TTC549 (cell line): ENCODE data around the gene GPR12.
"Not testable (repeated sequence)": the region's sequence is repeated elsewhere in the genome, so short reads cannot be mapped to it uniquely, and the experiment has no call there.

Source experiments
- FAIRE-seq: peaks from 2 replicates; lab custom pipeline; 2012; peaks lifted over from hg19 to GRCh38; lab: Jason Lieb, UNC

Gene GPR12

DNA sequence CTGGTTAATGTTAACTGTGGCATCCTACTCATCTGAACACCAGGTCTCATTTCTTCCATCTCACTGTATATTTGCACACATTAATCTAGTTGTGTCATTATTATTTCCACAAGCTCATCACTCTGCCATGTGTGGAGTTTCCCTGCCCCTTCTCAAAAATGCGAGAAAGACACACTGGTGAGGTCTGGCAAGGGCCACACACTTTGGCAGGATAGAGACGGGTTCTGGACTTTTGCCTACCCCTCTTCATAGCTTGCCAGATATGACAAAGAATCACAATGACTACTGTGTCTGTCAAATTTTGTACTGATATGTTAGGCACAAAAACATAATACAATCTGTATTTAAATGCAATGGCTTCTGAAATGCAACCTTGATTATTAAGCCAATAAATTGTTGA is 12.9 kb downstream of the GPR12 start:
- no peak for FAIRE-seq

DNA sequence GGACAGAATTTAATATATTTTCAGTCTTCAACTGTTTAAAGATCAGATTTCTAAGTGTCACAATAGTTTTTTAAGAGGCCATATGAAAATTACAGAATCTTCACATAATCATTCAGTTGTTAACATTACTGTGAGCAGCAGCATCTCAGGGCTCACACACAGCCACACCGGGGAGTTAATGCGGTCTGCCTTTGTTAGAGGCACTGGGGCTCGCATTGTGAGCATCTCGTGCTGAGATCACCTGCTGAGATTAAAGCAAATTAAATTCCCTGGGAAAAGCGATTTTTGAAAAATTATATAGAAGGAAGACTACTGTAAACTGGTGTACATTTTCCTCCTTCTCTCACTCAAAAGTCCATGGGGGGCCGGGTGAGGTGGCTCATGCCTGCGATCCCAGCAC is 16.6 kb downstream of the GPR12 start:
- no peak for FAIRE-seq

DNA sequence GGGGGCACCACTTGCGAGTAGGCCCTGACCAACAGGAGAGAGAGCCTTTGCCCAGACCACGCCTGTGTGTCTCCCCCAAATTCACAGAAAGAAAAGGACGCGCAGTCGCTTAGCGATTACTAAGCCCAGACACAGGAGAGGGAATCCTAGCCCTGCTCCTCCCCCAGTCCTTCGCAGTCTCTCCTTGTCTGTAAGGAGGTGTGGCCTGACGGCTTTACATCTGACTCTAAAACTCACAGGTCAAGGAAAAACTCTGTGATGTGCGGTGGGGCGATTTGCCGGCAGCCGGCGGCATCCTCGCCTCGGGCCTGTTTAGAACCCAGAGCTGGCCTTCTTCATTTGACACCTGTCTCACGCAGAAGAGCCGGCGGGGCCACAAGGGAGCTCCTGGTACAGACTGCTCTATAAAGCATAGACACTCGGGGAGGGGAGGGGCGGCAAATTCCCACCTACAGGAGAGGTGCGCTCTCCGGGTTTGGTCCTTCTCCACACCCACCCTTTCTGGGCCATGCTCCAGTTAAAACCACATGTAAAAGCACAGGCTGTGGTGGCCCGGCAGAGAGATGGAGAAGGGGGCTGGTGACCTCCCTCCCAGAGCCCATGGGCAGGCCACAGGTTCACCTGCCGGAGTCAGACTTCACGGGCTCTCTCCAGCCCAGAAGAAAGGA is 17.8 kb downstream of the GPR12 start:
- FAIRE-seq = no peak

DNA sequence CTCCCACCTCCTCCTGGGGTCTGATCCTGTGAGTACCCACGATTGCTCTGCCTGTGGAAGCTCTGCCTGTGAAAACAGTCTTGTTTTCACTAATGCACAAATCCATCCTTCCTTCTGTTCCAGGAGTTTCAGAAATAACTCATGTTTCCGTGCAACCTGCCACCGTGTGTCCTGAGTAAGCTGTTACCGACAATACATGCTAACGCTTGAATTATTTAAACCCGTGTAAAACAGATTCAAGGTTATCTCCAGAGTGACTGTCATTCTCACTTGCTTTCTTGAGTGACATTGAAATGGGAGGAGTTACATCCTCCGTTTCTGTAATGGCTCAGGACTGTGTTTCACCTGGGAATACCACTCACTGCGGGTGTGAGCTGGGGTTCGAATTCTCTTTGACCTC is 24.9 kb downstream of the GPR12 start:
- FAIRE-seq = no peak

DNA sequence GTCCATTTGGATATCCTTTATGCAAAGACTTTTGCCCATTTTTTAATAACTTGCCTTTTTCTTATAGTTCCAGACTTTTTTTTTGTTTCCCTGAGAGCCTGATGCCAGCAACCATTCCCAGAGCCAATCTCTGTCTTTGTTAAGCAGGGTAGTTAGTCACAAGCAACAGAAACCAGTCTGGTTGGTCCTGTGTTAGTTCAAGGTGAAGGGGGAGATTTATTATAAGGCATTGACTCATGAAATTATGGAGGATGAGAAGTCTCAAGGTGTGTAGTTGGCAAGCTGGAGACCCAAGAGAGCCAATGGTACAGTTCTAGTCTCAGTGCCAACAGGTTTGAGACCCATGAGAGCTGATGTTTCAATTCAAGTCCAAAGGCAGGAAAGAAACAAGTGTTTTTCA is 33.0 kb downstream of the GPR12 start:
- no peak for FAIRE-seq

DNA sequence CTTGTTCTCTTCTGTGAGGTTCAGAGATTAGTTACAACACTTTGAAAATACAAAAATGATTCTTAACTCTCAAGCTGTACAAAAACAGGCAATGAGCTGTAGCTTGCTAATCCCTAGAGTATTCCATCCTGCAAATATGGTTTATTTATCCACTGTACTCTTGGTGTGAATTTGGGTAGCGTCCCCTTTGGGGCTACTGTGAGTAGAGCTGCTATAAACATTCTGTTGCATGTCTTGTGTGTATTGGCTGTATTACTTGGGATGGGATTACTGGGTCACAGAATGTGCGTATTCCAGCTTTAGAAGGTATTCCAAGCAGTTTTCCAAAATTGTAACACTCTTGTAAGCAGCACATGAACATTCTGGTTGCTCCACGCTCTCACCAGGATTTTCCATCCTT is 33.5 kb downstream of the GPR12 start:
- FAIRE-seq = no peak

DNA sequence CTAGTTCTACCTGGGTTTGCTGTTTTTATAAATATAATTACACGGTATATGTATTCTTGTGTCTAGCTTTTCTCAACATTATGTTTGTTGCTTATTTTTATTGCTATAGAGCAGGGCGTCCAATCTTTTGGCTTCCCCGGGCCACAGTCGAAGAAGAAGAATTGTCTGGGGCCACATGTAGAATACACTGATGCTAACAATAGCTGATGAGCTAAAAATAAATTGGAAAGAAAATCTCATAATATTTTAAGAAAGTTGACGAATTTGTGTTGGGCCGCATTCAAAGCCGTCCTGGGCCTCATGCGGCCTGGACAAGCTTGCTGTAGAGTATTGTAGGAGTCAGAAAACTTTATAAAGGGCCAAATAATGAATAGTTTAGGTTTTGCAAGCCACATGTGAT is 33.9 kb downstream of the GPR12 start:
- FAIRE-seq = no peak

DNA sequence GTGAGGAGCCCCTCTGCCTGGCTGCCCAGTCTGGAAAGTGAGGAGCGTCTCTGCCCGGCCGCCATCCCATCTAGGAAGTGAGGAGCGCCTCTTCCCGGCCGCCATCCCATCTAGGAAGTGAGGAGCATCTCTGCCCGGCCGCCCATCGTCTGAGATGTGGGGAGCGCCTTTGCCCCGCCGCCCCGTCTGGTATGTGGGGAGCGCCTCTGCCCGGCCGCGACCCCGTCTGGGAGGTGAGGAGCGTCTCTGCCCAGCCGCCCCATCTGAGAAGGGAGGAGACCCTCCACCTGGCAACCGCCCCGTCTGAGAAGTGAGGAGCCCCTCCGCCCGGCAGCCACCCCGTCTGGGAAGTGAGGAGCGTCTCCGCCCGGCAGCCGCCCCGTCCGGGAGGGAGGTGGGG is 37.0 kb downstream of the GPR12 start:
- FAIRE-seq = not testable (repeated sequence)

DNA sequence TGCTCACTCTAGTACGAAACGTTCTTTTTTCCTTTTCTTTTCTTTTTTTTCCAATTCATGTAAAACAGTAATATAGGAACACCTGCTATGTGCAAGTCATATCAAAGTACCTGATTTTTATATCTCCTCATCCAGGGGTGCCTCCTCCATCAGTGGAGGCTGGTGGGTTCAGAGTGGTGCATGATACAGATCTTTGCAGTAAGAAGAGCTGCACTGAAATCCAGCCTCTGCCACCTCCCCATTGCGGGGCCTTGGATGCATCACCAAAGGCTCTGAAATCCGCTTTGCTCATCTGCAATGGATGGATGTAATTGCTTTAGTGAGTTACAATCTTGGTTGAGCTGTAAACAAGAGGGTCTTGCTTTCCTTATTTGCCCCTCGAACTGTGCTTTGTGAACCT is 38.3 kb downstream of the GPR12 start:
- no peak for FAIRE-seq

DNA sequence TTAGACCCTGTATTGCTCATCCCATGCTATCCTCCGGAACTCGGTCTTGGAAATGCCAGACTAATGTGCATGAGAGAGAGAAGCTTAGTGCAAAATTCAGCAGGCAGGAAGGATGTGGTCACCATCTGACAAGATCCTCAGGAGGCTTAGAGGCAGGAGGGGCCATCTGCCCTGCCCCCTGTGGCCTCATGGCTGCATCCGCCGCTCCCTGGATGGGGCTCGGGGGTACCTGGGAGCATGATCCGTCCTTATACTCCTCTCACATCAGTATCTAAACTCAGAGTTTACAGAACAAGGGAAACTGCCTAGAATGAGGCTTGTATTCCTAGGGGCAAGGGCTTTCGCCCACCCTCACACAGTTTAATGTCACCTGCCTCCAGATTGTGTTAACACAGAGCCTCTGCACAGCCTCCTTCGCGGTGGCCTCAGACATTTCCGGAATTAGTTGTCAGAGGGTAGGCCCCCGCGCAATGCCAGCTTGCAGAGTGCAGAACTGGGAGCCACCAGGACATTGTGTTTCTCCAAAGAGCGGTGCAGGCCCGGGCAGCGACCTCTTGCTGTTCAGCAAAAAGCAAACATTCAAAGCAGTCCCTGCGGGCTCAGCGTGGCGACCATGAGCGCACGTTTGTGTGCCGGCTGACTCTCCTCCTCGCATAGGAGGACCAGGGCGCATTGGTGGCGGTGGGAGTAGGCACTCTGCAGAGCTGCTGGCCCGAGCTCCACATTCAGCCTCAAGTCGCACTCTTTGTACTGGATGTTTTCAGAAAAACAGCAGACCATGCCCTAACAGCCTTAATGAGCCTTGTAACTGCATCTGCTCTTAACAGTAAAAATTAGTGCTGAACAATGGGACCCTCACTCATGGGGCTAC is 39.1 kb downstream of the GPR12 start:
- FAIRE-seq = no peak

DNA sequence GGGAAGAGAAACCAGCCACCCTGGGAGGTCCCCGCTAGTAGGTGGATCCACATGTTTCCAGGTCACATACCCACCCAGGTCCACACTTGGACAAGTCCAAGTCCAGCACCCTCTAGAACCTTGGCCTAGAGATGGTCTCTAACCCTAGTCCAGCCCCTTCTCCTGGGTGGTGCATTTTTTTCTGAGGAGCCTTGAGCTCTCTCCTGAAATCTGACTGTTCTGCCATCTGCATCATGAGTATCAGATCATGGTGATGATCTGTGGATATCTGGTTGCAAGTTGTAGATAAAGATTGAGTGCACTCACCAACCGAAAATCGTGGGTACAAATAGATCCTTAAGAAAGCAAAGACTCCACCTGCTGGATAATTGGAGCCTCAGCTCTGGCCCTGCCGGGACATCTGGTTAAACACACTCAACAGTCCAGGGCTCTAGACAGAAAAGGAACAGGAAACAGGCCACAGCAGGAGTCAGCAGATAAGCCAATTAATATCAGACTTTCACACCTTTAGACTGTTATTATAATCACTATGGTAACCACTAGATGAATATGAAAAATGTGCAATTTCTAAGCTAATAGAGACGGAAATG is 41.1 kb downstream of the GPR12 start:
- FAIRE-seq = no peak

DNA sequence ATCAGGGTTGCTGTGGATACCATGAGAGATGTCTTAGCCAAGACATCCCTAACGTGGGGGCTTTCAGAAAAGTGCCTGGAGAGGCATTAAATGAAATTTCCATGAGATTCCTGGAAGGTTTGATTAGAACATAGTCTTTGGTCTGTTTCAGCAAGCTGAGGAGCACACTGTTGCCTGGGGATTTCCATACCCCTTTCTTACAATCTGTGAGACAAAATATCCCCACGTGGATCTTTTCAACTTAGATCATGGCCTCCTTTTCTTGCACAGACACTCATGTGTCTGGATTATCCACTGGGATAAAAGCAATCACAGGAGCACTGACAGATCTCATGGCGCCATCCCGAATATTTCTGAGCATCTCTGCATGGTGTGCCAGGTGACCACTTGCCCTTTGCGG is 41.7 kb downstream of the GPR12 start:
- no peak for FAIRE-seq

DNA sequence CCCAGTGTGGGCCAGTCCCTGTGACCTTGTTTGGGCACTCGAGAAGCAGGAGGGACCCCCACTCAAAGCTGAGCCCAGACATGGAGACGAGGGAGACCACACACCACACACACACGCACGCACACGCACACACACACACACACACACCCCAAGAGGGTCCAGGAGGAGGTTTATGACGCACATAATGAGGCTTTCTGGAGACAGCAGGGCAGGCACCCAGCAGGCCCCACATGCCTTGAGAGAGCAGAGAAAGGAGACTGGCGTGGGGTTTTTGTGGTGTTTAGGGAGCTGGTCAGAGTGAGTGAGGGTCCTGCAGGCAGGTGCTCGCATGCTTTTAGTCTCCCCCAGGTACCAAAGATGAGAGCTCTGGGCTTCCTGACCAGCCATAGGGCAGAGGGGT is 42.4 kb downstream of the GPR12 start:
- no peak for FAIRE-seq

DNA sequence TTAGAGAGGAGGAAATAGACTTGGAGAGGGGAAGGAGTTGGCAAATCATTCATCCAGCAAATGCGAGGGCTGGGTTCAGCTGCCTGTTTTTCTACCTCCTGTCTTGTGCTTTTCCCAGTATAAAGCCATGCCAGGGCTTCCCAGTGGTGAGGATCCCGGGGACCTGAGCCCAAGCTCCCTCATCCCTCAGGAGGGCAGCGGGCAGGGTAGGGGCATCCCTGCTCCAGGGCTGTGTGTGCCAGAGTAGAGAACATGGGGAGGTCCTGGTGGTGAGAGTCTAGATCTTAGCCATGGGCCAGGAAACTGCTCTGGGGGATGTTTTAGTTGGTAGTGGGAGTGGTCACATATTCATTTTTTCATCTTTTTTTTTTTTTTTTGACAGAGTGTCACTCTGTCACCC is 43.6 kb downstream of the GPR12 start:
- FAIRE-seq = no peak

DNA sequence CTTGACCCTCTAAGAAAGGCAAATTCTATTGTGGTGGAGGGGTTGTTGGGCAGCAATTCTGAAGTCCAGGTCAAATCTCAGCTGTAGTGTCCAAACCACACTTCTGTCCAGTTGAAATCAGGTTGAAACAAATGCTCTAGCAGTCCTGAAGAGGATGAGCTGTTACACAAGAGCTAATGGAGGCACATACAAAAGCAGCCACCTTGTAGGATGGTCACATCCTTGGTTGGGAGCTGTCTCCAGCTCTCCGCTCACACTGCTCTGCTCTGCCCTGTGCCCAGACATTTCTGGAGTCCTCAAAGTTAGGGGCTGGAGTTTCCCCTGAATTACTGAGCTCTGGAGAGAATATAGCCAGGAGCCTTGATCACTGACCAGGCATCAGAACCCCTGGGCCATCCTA is 47.2 kb downstream of the GPR12 start:
- no peak for FAIRE-seq

DNA sequence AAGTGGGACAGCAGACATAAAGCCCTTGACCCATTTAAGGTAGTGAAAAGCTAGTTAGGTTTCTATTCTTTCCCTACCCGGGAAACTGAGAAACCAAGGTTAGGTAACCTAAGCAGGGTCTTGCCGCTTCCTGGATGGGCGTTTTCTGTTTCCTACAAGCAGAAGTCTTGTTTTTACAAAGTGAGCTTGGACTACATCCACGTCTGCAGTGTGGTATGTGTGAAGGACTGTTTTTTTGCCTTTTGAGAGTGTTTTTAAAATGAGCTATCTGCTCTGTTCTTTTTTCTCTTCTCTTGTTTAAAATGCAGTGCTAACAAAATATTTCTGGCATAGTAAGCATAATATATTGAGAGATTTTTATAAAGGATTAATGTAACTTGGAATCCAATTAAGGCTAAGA is 49.4 kb downstream of the GPR12 start:
- no peak for FAIRE-seq

DNA sequence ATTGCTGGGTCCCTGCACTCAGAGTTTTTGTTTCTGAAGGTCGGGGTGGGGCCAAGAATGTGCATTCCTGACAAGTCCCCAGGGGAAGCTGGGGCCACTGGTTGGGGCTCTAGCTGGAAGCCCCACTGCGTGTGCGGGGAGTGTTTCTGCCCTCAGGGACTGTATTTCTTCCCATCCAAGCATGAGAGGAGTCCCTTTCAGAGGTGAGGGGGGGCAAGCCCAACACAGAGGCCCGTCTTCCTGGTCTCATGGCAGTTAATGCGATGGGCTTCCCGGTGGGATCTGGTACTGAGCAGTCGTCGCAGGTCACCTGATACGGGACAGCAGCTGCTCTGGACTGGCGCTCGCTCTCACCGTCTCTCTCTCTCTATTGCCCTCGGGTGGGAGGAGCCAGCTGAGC is 50.4 kb downstream of the GPR12 start:
- FAIRE-seq = no peak

DNA sequence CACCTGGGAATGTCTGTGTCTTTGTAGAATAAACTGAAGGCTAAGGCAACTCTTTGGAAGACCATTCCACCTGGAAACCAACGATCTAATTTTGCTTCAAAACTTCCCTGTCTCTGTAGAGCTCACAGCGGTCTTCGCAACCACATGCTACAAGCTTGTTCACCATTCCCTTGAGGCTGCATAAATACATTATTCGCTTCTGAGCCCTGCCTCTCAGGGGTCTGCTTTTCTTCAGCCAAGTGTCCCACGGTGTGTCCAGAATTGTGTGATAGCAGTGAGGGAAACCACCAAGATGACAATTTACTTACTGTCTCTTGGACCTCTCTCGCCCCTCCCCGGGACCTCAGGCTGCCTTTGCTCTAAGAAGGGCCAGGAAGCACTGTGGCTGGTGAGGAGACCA is 51.1 kb downstream of the GPR12 start:
- no peak for FAIRE-seq

DNA sequence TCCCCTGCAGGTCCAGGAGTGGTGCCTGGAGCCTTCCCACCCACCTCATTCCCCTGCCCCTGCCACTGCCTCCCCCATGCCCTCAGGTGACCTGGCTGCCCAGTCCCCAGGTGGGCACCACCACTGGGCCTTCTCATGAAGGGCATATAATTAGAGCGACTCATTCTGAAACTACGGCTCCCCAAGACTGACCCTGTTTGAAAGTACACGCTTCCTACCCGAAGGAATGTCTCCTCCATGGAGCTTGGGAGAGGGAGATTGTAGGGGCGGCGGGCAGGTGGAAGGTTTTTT is 52.6 kb downstream of the GPR12 start:
- FAIRE-seq = no peak

DNA sequence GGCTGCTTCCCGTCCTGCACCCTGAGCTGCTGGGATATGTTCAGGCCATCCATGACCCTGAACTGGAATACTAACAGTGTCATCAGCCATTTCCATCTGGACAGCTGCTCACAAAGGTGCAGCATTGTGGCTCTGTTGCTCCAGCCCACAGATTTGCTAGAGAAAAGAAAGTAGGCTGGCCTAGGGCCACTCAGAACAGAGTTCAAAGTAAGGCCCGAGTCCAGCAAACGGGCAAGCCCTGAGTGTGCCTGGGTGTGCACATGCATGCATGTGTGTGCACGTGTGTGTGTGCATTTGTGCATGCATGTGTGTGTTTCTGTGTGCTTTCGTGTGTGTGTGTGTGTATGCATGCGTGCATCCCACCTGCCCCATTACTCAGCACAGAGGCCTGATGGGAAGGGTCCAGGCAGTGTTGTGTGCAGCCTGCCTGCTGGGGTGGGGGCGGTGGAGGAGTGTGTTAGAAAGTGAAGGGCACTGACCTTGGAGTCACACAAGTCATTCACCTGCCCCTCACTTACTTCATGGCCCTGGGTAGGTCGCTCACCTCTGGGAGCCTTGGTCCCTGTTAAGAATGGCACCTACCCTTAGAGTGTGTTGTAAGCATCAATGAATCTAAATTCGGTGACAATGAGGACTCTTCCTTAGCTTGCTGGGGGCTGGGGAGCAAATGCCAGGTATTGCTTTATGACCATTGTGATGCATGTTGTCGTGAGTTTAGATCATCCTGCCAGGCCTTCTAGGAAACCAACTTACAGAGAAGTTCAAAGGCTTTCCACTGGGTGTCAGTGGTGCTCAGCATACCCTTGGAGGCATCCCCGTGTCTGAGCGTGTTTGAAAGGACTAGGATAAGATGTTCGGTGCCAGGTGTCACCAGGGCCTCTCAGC is 53.2 kb downstream of the GPR12 start:
- no peak for FAIRE-seq

DNA sequence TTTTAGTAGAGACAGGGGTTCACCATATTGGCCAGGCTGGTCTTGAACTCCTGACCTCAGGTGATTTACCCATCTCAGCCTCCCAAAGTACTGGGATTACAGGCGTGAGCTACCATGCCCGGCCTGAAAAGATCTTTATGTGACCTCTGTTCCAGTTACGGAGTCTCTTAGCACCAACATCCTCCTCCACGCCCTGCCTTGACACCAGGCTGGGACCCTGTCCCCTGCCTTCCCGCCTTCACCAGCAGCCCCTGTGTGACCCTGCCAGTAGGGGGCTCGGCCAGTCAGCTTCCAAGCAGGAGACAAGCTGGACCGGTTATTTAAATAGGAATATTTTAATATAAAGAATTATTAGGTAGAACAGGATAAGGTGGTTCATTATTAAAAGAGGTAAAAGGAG is 54.2 kb downstream of the GPR12 start:
- FAIRE-seq = no peak

DNA sequence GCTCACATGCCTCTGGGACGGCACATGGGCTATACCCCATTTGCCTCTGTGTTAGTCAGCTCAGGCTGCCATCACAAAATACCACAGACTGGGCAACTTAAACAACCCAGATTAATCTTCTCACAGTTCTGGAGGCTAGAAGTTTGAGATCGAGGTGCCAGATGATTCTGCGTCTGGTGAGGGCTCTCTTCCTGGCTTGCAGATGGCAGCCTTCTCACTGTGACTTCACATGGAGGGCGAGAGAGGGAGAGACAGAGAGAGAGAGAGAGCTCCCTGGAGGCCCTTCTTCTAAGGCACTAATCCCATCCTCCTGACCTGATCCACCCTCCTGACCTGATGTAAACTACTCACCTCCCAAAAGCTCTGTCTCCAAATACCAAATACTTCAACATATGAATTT is 55.0 kb downstream of the GPR12 start:
- FAIRE-seq = no peak
